Stimulated activated CD4-positive, alpha-beta T cell treated with anti-CD3 and anti-CD28 coated beads, TNF-alpha, amount 100 ng/mL, for 24 hours (primary cell): ENCODE data around the gene NDST1.

Experiments used
- DNase-seq, 3 experiments: peaks; one replicate each; pipeline ENCODE4 v3.0.0-alpha.2; 2020; ENCODE audit warnings: low read depth in 3 of 3

The NDST1 gene

GRCh38 chr5:150606476-150606875, 98.5 kb downstream of the NDST1 start:
- DNase-seq = no peak

GRCh38 chr5:150607105-150607504, 99.2 kb downstream of the NDST1 start:
- no peak for DNase-seq
